ENCODE results near the gene CDC42BPA. TPM values are rescaled to one million over a fixed set of nuclear protein-coding genes. Genes with fewer than 3 reads are reported as not detected.

The CDC42BPA gene
- total RNA-seq, 1 experiment from 2014 or later, result 102 TPM

- no TSS peak for BruUV-seq (replicated peaks)
- intact Hi-C loops (cut with micrococcal nuclease), result no loop called here
- Mint-ChIP-seq H3K4me3 (ENCODE audit: unreplicated experiment) (no peak overlapping the region), H3K27ac (ENCODE audit: low read depth, unreplicated experiment) (no peak overlapping the region), H3K36me3 (ENCODE audit: insufficient read depth, unreplicated experiment) (peaks cover 18% of the 10 kb centered on the region), H3K4me1 (ENCODE audit: insufficient read depth, unreplicated experiment) (peaks cover 9% of the 10 kb centered on the region), H3K9me3 (ENCODE audit: unreplicated experiment) (no peaks in the 10 kb centered on the region), H3K27me3 (ENCODE audit: insufficient read depth, unreplicated experiment) (no peaks in the 10 kb centered on the region)
- POLR2A ChIA-PET, result interaction anchor here (0.8 kb wide), 1 partner anchor 9 kb away, joined by 4 read pairs; no protein-coding TSS in a partner anchor
- CTCF ChIA-PET, result no interaction called here
- no peak for TF ChIP-seq CTCF (IDR thresholded peaks at IDR 0.05; ENCODE audit: unreplicated experiment)
- no peak for DNase-seq (ENCODE audit: unreplicated experiment)
Measured at GRCh38 chr1:227175611-227176010, 142.7 kb downstream of the CDC42BPA start.

GRCh38 chr1:227174164-227174563, 144.1 kb downstream of the CDC42BPA start:
- DNase-seq (ENCODE audit: unreplicated experiment), result no peak
- TF ChIP-seq CTCF (IDR thresholded peaks at IDR 0.05; ENCODE audit: unreplicated experiment), result no peak
- BruUV-seq (replicated peaks), result no TSS peak
- POLR2A ChIA-PET, result interaction anchor here (0.6 to 1.4 kb wide), 4 partner anchors 10 to 454 kb away, joined by 3 to 4 read pairs (median 4); no protein-coding TSS in a partner anchor
- no peak overlapping the region for H3K4me3 Mint-ChIP-seq (ENCODE audit: unreplicated experiment)
- H3K36me3 Mint-ChIP-seq (ENCODE audit: insufficient read depth, unreplicated experiment), result peaks cover 13% of the 10 kb centered on the region
- CTCF ChIA-PET, result interaction anchor here (1.1 kb wide), 1 partner anchor 8 kb away, joined by 3 read pairs; no protein-coding TSS in a partner anchor
- peaks cover 11% of the 10 kb centered on the region for H3K4me1 Mint-ChIP-seq (ENCODE audit: insufficient read depth, unreplicated experiment)
- intact Hi-C loops (cut with micrococcal nuclease), result no loop called here
- H3K27me3 Mint-ChIP-seq (ENCODE audit: insufficient read depth, unreplicated experiment), result no peaks in the 10 kb centered on the region
- H3K27ac Mint-ChIP-seq (ENCODE audit: low read depth, unreplicated experiment), result no peak overlapping the region
- no peaks in the 10 kb centered on the region for H3K9me3 Mint-ChIP-seq (ENCODE audit: unreplicated experiment)

- no peaks in the 10 kb centered on the region for H3K36me3 Mint-ChIP-seq (ENCODE audit: insufficient read depth, unreplicated experiment)
- POLR2A ChIA-PET, result interaction anchor here (1.5 kb wide), 1 partner anchor 9 kb away, joined by 3 read pairs; no protein-coding TSS in a partner anchor
- H3K9me3 Mint-ChIP-seq (ENCODE audit: unreplicated experiment), result no peaks in the 10 kb centered on the region
- no TSS peak for BruUV-seq (replicated peaks)
- H3K27me3 Mint-ChIP-seq (ENCODE audit: insufficient read depth, unreplicated experiment), result no peaks in the 10 kb centered on the region
- H3K4me3 Mint-ChIP-seq (ENCODE audit: unreplicated experiment), result no peak overlapping the region
- H3K4me1 Mint-ChIP-seq (ENCODE audit: insufficient read depth, unreplicated experiment), result peaks cover 11% of the 10 kb centered on the region
- no peak for TF ChIP-seq CTCF (IDR thresholded peaks at IDR 0.05; ENCODE audit: unreplicated experiment)
- CTCF ChIA-PET, result interaction anchor here (0.6 kb wide), 1 partner anchor 620 kb away, joined by 5 read pairs; no protein-coding TSS in a partner anchor
- no peak for DNase-seq (ENCODE audit: unreplicated experiment)
- no peak overlapping the region for H3K27ac Mint-ChIP-seq (ENCODE audit: low read depth, unreplicated experiment)
- intact Hi-C loops (cut with micrococcal nuclease), result no loop called here
Measured at GRCh38 chr1:227170361-227171166, 147.7 kb downstream of the CDC42BPA start.

GRCh38 chr1:227169343-227169742, 148.9 kb downstream of the CDC42BPA start:
- TF ChIP-seq CTCF (IDR thresholded peaks at IDR 0.05; ENCODE audit: unreplicated experiment), result no peak
- CTCF ChIA-PET, result interaction anchor here (0.6 kb wide), 1 partner anchor 340 kb away, joined by 4 read pairs; no protein-coding TSS in a partner anchor
- Mint-ChIP-seq H3K27ac (ENCODE audit: low read depth, unreplicated experiment) (no peak overlapping the region), H3K36me3 (ENCODE audit: insufficient read depth, unreplicated experiment) (no peaks in the 10 kb centered on the region), H3K4me1 (ENCODE audit: insufficient read depth, unreplicated experiment) (peaks cover 11% of the 10 kb centered on the region), H3K27me3 (ENCODE audit: insufficient read depth, unreplicated experiment) (no peaks in the 10 kb centered on the region), H3K9me3 (ENCODE audit: unreplicated experiment) (no peaks in the 10 kb centered on the region), H3K4me3 (ENCODE audit: unreplicated experiment) (no peak overlapping the region)
- intact Hi-C loops (cut with micrococcal nuclease), result no loop called here
- DNase-seq (ENCODE audit: unreplicated experiment), result no peak
- no TSS peak for BruUV-seq (replicated peaks)
- POLR2A ChIA-PET, result interaction anchor here (1.5 kb wide), 1 partner anchor 10 kb away, joined by 3 read pairs; no protein-coding TSS in a partner anchor
